Ovary (tissue), 9 donors: ENCODE measurements around the gene PRPSAP1. TPM values are rescaled to one million over a fixed set of nuclear protein-coding genes. Genes with fewer than 3 reads are reported as not detected.

Source experiments
- DNase-seq, 5 donors: peaks; one replicate each; pipeline ENCODE4 v3.0.0-alpha.2; 2019 to 2020
- H3K27ac ChIP-seq, 2 donors: fragments of 200-600 bp; one replicate each; pipeline versions ENCODE4 v1.5.1 to v1.8.0; 2019 to 2022
- H3K27me3 ChIP-seq: fragments of 200-600 bp; one replicate; pipeline ENCODE4 v1.8.0; 2022
- H3K36me3 ChIP-seq: fragments of 200-600 bp; sonication (generic); one replicate; pipeline ENCODE4 v1.5.1; 2019
- H3K4me1 ChIP-seq: one replicate; pipeline ENCODE4 v1.8.1; 2013; ENCODE audit warnings: mild to moderate bottlenecking, moderate library complexity; ENCODE audit not compliant: insufficient read depth
- H3K4me3 ChIP-seq: fragments of 200-600 bp; sonication (generic); one replicate; pipeline ENCODE4 v1.5.1; 2017
- H3K9me3 ChIP-seq, 2 donors: fragments of 200-600 bp in 1 of 2; sonication (generic) in 1 of 2; one replicate each; pipeline versions ENCODE4 v1.5.1 to v1.8.1; 2013 to 2019; ENCODE audit warnings: mild to moderate bottlenecking in 1 of 2, moderate library complexity in 1 of 2
- CTCF ChIP-seq, 3 donors: fragments of 450-650 bp in 2 of 3; fragments of 200-600 bp in 1 of 3; IDR thresholded peaks; one replicate each; pipeline versions ENCODE4 v1.5.1 to v1.8.0; 2016 to 2022; ENCODE audit warnings: antibody characterized with exemption in 3 of 3, mild to moderate bottlenecking in 1 of 3
- EP300 ChIP-seq: sonication (generic); formaldehyde crosslinking; IDR thresholded peaks from one replicate; pipeline ENCODE4 v1.6.1; 2017; ENCODE audit warnings: antibody characterized with exemption
- POLR2A ChIP-seq: fragments of 450-650 bp; IDR thresholded peaks from one replicate; pipeline ENCODE4 v1.6.1; 2017; ENCODE audit warnings: antibody characterized with exemption, mild to moderate bottlenecking, moderate library complexity
- WGBS, 3 donors: extraction: QIAGEN DNeasy Blood & Tissue Kit in 1 of 3; methylation state at CpG; one replicate each; pipeline versions ENCODE4 v1.1.5 to v1.1.7; 2013 to 2017; 5-methylcytosine and 5-hydroxymethylcytosine counted together
- intact Hi-C, 4 donors: fragments of 100-400 bp; cut with DNase I; formaldehyde crosslinking; loops; one replicate each; pipeline versions ENCODE4 v1.11.0 to v1.15.1; 2022 to 2023
- polyA plus RNA-seq, 2 donors: library from polyadenylated mRNA; stranded (reverse); fragments of 200-250 nt in 1 of 2; fragments of 350-450 nt in 1 of 2; fragmentation: Illumina TruSeq in 1 of 2; extraction: RNeasy Lipid Tissue Mini Kit (QIAGEN cat#74804) in 1 of 2; gene quantifications; one replicate each; pipeline ENCODE4 v1.2.3, GENCODE V29; 2013 to 2014
- total RNA-seq, 7 donors: library from RNA; depleted of rRNA in 2 of 7; stranded (reverse); fragments of >200 nt in 2 of 7; fragmentation: NEBNext Ultra II Directional in 3 of 7; extraction: Animal tissue kit (Norgen Biotek cat#: 25700) in 3 of 7; gene quantifications; one replicate each; pipeline versions ENCODE4 v1.1.0 to v1.2.4, GENCODE V29; 2016 to 2023
- donor health status: DM: no; HTN: no; CAD: no; lungs with moderate emphysema.
- donor health status: DM: no; HTN: no; CAD: no.
- donor health status: Bipolar disorder and iron deficiency.
- donor health status: DM: yes; HTN: yes; CAD: no.
- donor health status: DM: no; HTN: no; CAD: no.
- donor health status: DM: yes; HTN: yes; CAD: no.

PRPSAP1 gene
- total and polyA plus RNA-seq, 9 donors, result 26.1 to 57.9 (median 44.5) TPM

GRCh38 chr17:76343106-76343505 lies 10.6 kb downstream of the PRPSAP1 start:
- 90 to 92% (median 92%) methylated on average over 7 of the region's 7 CpGs for WGBS, 3 donors
- H3K9me3 ChIP-seq, result no peaks in the 10 kb centered on the region
- no peak for TF ChIP-seq POLR2A
- no peak for TF ChIP-seq EP300
- no peak for TF ChIP-seq CTCF (IDR thresholded peaks at IDR 0.05)
- H3K36me3 ChIP-seq, result no peaks in the 10 kb centered on the region
- H3K27me3 ChIP-seq, result no peaks in the 10 kb centered on the region
- H3K4me1 ChIP-seq, result no peaks in the 10 kb centered on the region
- no peak for DNase-seq
- intact Hi-C loops, result no loop called here
- H3K27ac ChIP-seq, result no peak overlapping the region
- H3K4me3 ChIP-seq, result no peak overlapping the region

- intact Hi-C loops, result no loop called here
- 94 to 99% (median 94%) methylated on average over 6 of the region's 6 CpGs for WGBS, 3 donors
- Histone ChIP-seq H3K9me3 (no peaks in the 10 kb centered on the region), H3K27me3 (no peaks in the 10 kb centered on the region), H3K4me1 (no peaks in the 10 kb centered on the region), H3K4me3 (no peak overlapping the region), H3K36me3 (no peaks in the 10 kb centered on the region), H3K27ac (no peak overlapping the region)
- TF ChIP-seq POLR2A, result no peak
- no peak for TF ChIP-seq EP300
- TF ChIP-seq CTCF (IDR thresholded peaks at IDR 0.05), result no peak
- no peak for DNase-seq
These were observed 12.4 kb downstream of the PRPSAP1 start for GRCh38 chr17:76341301-76341700.

- TF ChIP-seq CTCF (IDR thresholded peaks at IDR 0.05) (no peak), POLR2A (no peak), EP300 (no peak)
These were observed 16.3 kb downstream of the PRPSAP1 start for GRCh38 chr17:76337413-76337777.

GRCh38 chr17:76336756-76337412 lies 16.8 kb downstream of the PRPSAP1 start:
- TF ChIP-seq POLR2A, result no peak
- no peak for TF ChIP-seq EP300
- no peak for TF ChIP-seq CTCF (IDR thresholded peaks at IDR 0.05)
- Histone ChIP-seq H3K4me1 (no peaks in the 10 kb centered on the region), H3K27me3 (no peaks in the 10 kb centered on the region), H3K36me3 (no peaks in the 10 kb centered on the region), H3K9me3 (no peaks in the 10 kb centered on the region), H3K27ac (no peak overlapping the region), H3K4me3 (no peak overlapping the region)
- DNase-seq, result no peak
- intact Hi-C loops, result no loop called here
- WGBS, 3 donors, result 82 to 89% (median 88%) methylated on average over 7 of the region's 7 CpGs

More at GRCh38 chr17:76337413-76337777, 16.3 kb downstream of the PRPSAP1 start:
- Histone ChIP-seq H3K36me3 (no peaks in the 10 kb centered on the region), H3K27ac (no peak overlapping the region), H3K4me3 (no peak overlapping the region), H3K27me3 (no peaks in the 10 kb centered on the region), H3K4me1 (no peaks in the 10 kb centered on the region), H3K9me3 (no peaks in the 10 kb centered on the region)
- 59 to 73% (median 67%) methylated on average over 6 of the region's 6 CpGs for WGBS, 3 donors
- intact Hi-C loops, result no loop called here
- no peak for DNase-seq
